A673 (cell line): Measurements from ENCODE around the gene FOXJ3. TPM values are rescaled to one million over a fixed set of nuclear protein-coding genes. Genes with fewer than 3 reads are reported as not detected.

Experiments
- BruUV-seq: library from RNA; stranded (reverse); fragments of 400-500 nt; replicated peaks from 2 replicates; lab custom pipeline; 2021; lab: Mats Ljungman, UMichigan
- CTCF ChIA-PET: fragments of 300-600 bp; sonication (Branson Sonifier 250); formaldehyde crosslinking; loops from one replicate; lab custom pipeline; 2022; ENCODE audit warnings: antibody characterized with exemption; lab: Charles Lee
- POLR2A ChIA-PET: fragments of 300-600 bp; sonication (Branson Sonifier 250); formaldehyde crosslinking; loops from one replicate; lab custom pipeline; 2022; ENCODE audit warnings: antibody characterized with exemption; ENCODE audit not compliant: low non-redundant PET; lab: Charles Lee
- DNase-seq: peaks from one replicate; pipeline ENCODE4 v3.0.0-alpha.2; 2015; ENCODE audit warnings: low spot score
- H3K27ac ChIP-seq: fragments of 200-600 bp; sonication (generic); 2 replicates; pipeline ENCODE4 v1.5.1; 2016; ENCODE audit warnings: mixed run types, low read depth, mild to moderate bottlenecking, mixed read lengths, antibody characterized with exemption, low read length; ENCODE audit not compliant: poor library complexity, severe bottlenecking
- H3K27me3 ChIP-seq: fragments of 200-600 bp; sonication (generic); replicated peaks from 2 replicates; pipeline ENCODE4 v1.6.1; 2017; ENCODE audit warnings: mixed run types, low read depth, mild to moderate bottlenecking, mixed read lengths, antibody characterized with exemption, low read length; ENCODE audit not compliant: insufficient read depth, poor library complexity
- H3K36me3 ChIP-seq: fragments of 200-600 bp; sonication (generic); 2 replicates; pipeline ENCODE4 v1.6.1; 2016; ENCODE audit warnings: mixed run types, mild to moderate bottlenecking, mixed read lengths, antibody characterized with exemption, low read length; ENCODE audit not compliant: insufficient read depth, poor library complexity, severe bottlenecking
- H3K4me1 ChIP-seq: fragments of 200-600 bp; sonication (generic); 2 replicates; pipeline ENCODE4 v1.6.1; 2017; ENCODE audit warnings: mixed run types, mild to moderate bottlenecking, mixed read lengths, antibody characterized with exemption, low read length; ENCODE audit not compliant: insufficient read depth, poor library complexity, severe bottlenecking
- H3K4me3 ChIP-seq: fragments of 200-600 bp; sonication (generic); 2 replicates; pipeline ENCODE4 v1.5.1; 2016; ENCODE audit warnings: low read depth, mixed run types, mild to moderate bottlenecking, mixed read lengths, low read length; ENCODE audit not compliant: poor library complexity, severe bottlenecking
- H3K9me3 ChIP-seq: fragments of 200-600 bp; sonication (generic); 2 replicates; pipeline ENCODE4 v1.6.1; 2016; ENCODE audit warnings: mixed run types, low read depth, mild to moderate bottlenecking, mixed read lengths, antibody characterized with exemption, low read length; ENCODE audit not compliant: poor library complexity, severe bottlenecking
- EZH2 ChIP-seq: fragments of 200-600 bp; sonication (generic); IDR thresholded peaks from 2 replicates; pipeline ENCODE4 v1.6.1; 2017; ENCODE audit warnings: borderline replicate concordance, low read depth, mild to moderate bottlenecking, mixed read lengths, antibody characterized with exemption, low read length; ENCODE audit not compliant: poor library complexity, severe bottlenecking
- intact Hi-C: fragments of 100-400 bp; cut with micrococcal nuclease; formaldehyde crosslinking; loops from one replicate; pipeline ENCODE4 v1.10.0; 2022; ENCODE audit not compliant: unreplicated experiment
- total RNA-seq: library from RNA; stranded (reverse); gene quantifications from 2 replicates; pipeline ENCODE4 v1.2.3, GENCODE V29; 2021
- TF ChIP-seq, protein P1 (sequence below): fragments of 300-800, 200-600 bp; sonication (generic); conservative IDR thresholded peaks from 2 replicates; pipeline ENCODE4 v1.5.1; 2017; ENCODE audit warnings: low read depth, mild to moderate bottlenecking, antibody characterized with exemption, low read length, moderate library complexity, mixed read lengths

The FOXJ3 gene
- total RNA-seq, 1 experiment from 2014 or later: 57.9 TPM

DNA sequence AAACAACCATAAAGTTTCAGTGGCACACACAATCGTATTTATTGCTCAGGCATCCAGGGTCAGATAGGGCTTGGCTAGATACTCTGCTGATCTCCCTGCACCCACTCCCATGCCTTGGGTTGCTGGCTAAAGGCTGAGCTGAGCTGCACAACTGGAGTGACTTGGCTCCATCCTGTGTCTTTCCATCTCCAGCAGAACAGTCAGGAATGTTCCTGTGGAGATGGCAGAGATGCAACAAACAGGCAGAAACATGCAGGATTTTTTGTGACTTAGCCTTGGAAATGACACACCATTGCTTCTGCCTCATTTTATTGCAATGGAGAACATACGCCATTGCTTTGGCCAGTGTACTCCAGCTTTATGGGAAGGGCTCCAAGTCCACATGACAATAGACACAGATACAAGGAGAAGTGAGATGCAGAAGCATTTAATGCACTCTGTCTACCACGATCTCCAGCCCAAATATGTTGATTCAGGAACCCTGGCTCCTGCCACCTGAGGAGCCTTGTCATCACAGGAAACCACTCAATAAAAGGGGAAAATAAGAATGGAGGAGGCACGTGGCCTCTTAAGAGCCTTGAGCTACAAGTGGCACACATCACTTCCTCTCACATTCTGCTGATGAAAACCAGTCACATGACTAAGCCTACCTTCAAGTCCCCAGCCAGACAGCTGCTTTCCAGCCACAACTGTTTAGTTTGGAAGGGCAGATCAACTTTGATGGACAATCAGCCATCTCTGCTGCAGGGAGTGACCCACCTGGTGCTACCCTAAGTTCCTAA is 191.9 kb downstream of the FOXJ3 start:
- TF ChIP-seq EZH2: no peak
- TF ChIP-seq, protein P1, sequence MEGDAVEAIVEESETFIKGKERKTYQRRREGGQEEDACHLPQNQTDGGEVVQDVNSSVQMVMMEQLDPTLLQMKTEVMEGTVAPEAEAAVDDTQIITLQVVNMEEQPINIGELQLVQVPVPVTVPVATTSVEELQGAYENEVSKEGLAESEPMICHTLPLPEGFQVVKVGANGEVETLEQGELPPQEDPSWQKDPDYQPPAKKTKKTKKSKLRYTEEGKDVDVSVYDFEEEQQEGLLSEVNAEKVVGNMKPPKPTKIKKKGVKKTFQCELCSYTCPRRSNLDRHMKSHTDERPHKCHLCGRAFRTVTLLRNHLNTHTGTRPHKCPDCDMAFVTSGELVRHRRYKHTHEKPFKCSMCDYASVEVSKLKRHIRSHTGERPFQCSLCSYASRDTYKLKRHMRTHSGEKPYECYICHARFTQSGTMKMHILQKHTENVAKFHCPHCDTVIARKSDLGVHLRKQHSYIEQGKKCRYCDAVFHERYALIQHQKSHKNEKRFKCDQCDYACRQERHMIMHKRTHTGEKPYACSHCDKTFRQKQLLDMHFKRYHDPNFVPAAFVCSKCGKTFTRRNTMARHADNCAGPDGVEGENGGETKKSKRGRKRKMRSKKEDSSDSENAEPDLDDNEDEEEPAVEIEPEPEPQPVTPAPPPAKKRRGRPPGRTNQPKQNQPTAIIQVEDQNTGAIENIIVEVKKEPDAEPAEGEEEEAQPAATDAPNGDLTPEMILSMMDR: no peak

DNA sequence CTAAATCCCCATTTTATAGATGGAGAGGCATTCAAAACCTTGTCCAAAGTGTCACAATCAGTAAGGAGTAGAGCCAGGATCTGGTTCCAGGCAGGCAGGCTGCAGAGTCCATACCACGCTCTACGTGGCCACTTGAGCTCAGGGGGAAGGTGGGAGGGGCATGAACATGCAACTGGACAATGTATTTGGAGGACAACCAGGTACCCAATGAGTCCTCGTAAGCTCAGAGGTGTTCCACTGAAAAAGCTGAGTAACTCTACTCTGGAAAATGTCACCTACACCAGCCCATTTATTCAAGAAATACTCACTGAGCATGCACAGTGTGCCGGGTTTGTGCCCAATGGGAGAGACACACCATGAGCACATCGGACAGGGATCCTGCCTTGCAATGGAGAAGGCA is 193.1 kb downstream of the FOXJ3 start:
- no TSS peak for BruUV-seq
- no peak overlapping the region for H3K27ac ChIP-seq
- no peak for TF ChIP-seq EZH2
- TF ChIP-seq, protein P1: no peak
- intact Hi-C loops: loop anchor here (10.0 kb wide), 1 partner anchor 567 kb away; no protein-coding TSS in a partner anchor
- no peaks in the 10 kb centered on the region for H3K9me3 ChIP-seq
- POLR2A ChIA-PET: no interaction called here
- CTCF ChIA-PET: no interaction called here
- H3K4me3 ChIP-seq: no peak overlapping the region
- no peak for DNase-seq
- H3K4me1 ChIP-seq: no peaks in the 10 kb centered on the region
- no peaks in the 10 kb centered on the region for H3K27me3 ChIP-seq
- H3K36me3 ChIP-seq: no peaks in the 10 kb centered on the region

More for the DNA sequence above, 191.9 kb downstream of the FOXJ3 start:
- no peaks in the 10 kb centered on the region for H3K4me1 ChIP-seq
- ChIA-PET POLR2A (no interaction called here), CTCF (interaction anchor here (0.6 kb wide), 1 partner anchor 49 kb away, joined by 3 read pairs; no protein-coding TSS in a partner anchor)
- intact Hi-C loops: loop anchor here (10.0 kb wide), 1 partner anchor 568 kb away; no protein-coding TSS in a partner anchor
- no peaks in the 10 kb centered on the region for H3K36me3 ChIP-seq
- no peaks in the 10 kb centered on the region for H3K27me3 ChIP-seq
- H3K4me3 ChIP-seq: no peak overlapping the region
- no peaks in the 10 kb centered on the region for H3K9me3 ChIP-seq
- no peak for DNase-seq
- BruUV-seq: no TSS peak
- H3K27ac ChIP-seq: no peak overlapping the region

DNA sequence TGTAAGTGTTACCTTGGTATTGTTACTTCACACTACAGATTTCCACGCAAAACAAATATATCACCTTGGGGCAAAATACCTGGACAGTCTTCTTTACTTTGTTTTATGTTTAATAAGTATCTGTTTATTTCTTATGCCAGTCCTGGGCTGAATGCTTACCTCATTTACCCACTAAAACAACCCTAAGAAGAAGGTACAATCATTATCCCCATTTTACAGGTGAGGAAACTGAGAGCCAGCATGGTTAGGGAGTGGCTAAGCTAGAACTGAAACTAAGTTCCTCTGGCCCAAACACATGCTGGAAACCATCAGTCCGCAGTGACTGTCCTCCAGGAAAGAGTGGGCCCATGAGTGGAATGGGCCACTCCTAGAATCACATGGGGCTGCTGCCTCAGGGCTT is 194.8 kb downstream of the FOXJ3 start:
- no peak overlapping the region for H3K4me3 ChIP-seq
- CTCF ChIA-PET: no interaction called here
- intact Hi-C loops: loop anchor here (10.0 kb wide), 1 partner anchor 565 kb away; no protein-coding TSS in a partner anchor
- H3K9me3 ChIP-seq: no peaks in the 10 kb centered on the region
- no TSS peak for BruUV-seq
- no peak for DNase-seq
- no peaks in the 10 kb centered on the region for H3K27me3 ChIP-seq
- no peaks in the 10 kb centered on the region for H3K36me3 ChIP-seq
- POLR2A ChIA-PET: no interaction called here
- H3K4me1 ChIP-seq: no peaks in the 10 kb centered on the region
- no peak overlapping the region for H3K27ac ChIP-seq
- TF ChIP-seq, protein P1: no peak
- TF ChIP-seq EZH2: no peak
